Mesenchymal stem cell (in vitro differentiated cells and primary cell): ENCODE measurements around the gene FCER1G.
A peak's percentile ranks its signal among the peaks of the same experiment; 100 is the strongest.

Experiments used
- DNase-seq: peaks from one replicate; pipeline ENCODE4 v3.0.0-alpha.2; 2013
- H2AFZ ChIP-seq: one replicate; pipeline ENCODE4 v1.6.1; 2013; ENCODE audit warnings: low read depth, mild to moderate bottlenecking, control low read depth, inconsistent platforms, low read length, moderate library complexity
- H2AK5ac ChIP-seq: 2 replicates; pipeline ENCODE4 v1.6.1; 2013; ENCODE audit warnings: low read length, moderate library complexity, mild to moderate bottlenecking, inconsistent platforms; ENCODE audit not compliant: severe bottlenecking
- H2BK120ac ChIP-seq: one replicate; pipeline ENCODE4 v1.6.1; 2013; ENCODE audit warnings: low read depth, mild to moderate bottlenecking, inconsistent platforms, low read length, moderate library complexity
- H2BK12ac ChIP-seq, 2 experiments: one replicate each; pipeline ENCODE4 v1.6.1; 2013; ENCODE audit warnings: inconsistent platforms in 2 of 2, low read length in 2 of 2, mild to moderate bottlenecking in 2 of 2, moderate library complexity in 2 of 2, control low read depth in 1 of 2
- H2BK15ac ChIP-seq: one replicate; pipeline ENCODE4 v1.6.1; 2013; ENCODE audit warnings: mild to moderate bottlenecking, low read depth, inconsistent platforms; ENCODE audit not compliant: poor library complexity, severe bottlenecking
- H2BK5ac ChIP-seq: 2 replicates; pipeline ENCODE4 v1.6.1; 2013; ENCODE audit warnings: low read depth, mild to moderate bottlenecking, low read length, control low read depth, inconsistent platforms; ENCODE audit not compliant: poor library complexity, severe bottlenecking
- H3K14ac ChIP-seq, 2 experiments: one replicate each; pipeline ENCODE4 v1.6.1; 2013; ENCODE audit warnings: inconsistent platforms in 2 of 2, low read length in 2 of 2, control low read depth in 1 of 2, mild to moderate bottlenecking in 1 of 2, moderate library complexity in 1 of 2
- H3K18ac ChIP-seq, 2 experiments: one replicate each; pipeline ENCODE4 v1.6.1; 2013; ENCODE audit warnings: inconsistent platforms in 2 of 2, low read length in 2 of 2, control low read depth in 1 of 2, low read depth in 1 of 2, mild to moderate bottlenecking in 1 of 2
- H3K23ac ChIP-seq, 2 experiments: one replicate each; pipeline ENCODE4 v1.6.1; 2013; ENCODE audit warnings: inconsistent platforms in 2 of 2, low read length in 2 of 2, mild to moderate bottlenecking in 2 of 2, moderate library complexity in 2 of 2, control low read depth in 1 of 2
- H3K27ac ChIP-seq: 2 replicates; pipeline ENCODE4 v1.5.1; 2013; ENCODE audit warnings: mild to moderate bottlenecking, moderate library complexity, low read length, control low read depth, inconsistent platforms; ENCODE audit not compliant: poor library complexity, severe bottlenecking
- H3K27me3 ChIP-seq, 2 experiments: 2 replicates each; pipeline versions ENCODE4 v1.6.1 to v1.7.0; 2013; ENCODE audit warnings: low read length in 2 of 2, mild to moderate bottlenecking in 2 of 2, moderate library complexity in 2 of 2, control low read depth in 1 of 2, inconsistent platforms in 1 of 2; ENCODE audit not compliant: control insufficient read depth in 1 of 2, insufficient read depth in 1 of 2
- H3K36me3 ChIP-seq, 2 experiments: 2 replicates each; pipeline versions ENCODE4 v1.6.1 to v1.7.0; 2013; ENCODE audit warnings: low read length in 2 of 2, control low read depth in 1 of 2, inconsistent platforms in 1 of 2, low read depth in 1 of 2, mild to moderate bottlenecking in 1 of 2; ENCODE audit not compliant: insufficient read depth in 2 of 2, control insufficient read depth in 1 of 2
- H3K4ac ChIP-seq, 2 experiments: one replicate each; pipeline ENCODE4 v1.6.1; 2013; ENCODE audit warnings: inconsistent platforms in 2 of 2, low read length in 2 of 2, mild to moderate bottlenecking in 2 of 2, moderate library complexity in 2 of 2, control low read depth in 1 of 2, low read depth in 1 of 2
- H3K4me1 ChIP-seq: 2 replicates; pipeline ENCODE4 v1.6.1; 2013; ENCODE audit warnings: low read depth, low read length, control low read depth; ENCODE audit not compliant: control insufficient read depth, insufficient read depth
- H3K4me2 ChIP-seq: 2 replicates; pipeline ENCODE4 v1.6.1; 2013; ENCODE audit warnings: low read length, mild to moderate bottlenecking, inconsistent platforms; ENCODE audit not compliant: poor library complexity, severe bottlenecking
- H3K4me3 ChIP-seq, 2 experiments: 2 replicates each; pipeline versions ENCODE4 v1.5.1 to v1.7.0; 2013; ENCODE audit warnings: low read length in 2 of 2, mild to moderate bottlenecking in 2 of 2, control low read depth in 1 of 2, low read depth in 1 of 2; ENCODE audit not compliant: insufficient read depth in 1 of 2
- H3K79me1 ChIP-seq: replicated peaks from 2 replicates; pipeline ENCODE4 v1.6.1; 2013; ENCODE audit warnings: mild to moderate bottlenecking, control low read depth, low read length, inconsistent platforms; ENCODE audit not compliant: poor library complexity, severe bottlenecking
- H3K9ac ChIP-seq: 2 replicates; pipeline ENCODE4 v1.7.0; 2013; ENCODE audit warnings: mild to moderate bottlenecking, low read length, moderate library complexity
- H3K9me3 ChIP-seq: 2 replicates; pipeline ENCODE4 v1.7.0; 2013; ENCODE audit warnings: mild to moderate bottlenecking, low read length; ENCODE audit not compliant: control insufficient read depth
- H4K8ac ChIP-seq: one replicate; pipeline ENCODE4 v1.6.1; 2013; ENCODE audit warnings: inconsistent platforms, mild to moderate bottlenecking, low read length, moderate library complexity
- H4K91ac ChIP-seq: one replicate; pipeline ENCODE4 v1.6.1; 2013; ENCODE audit warnings: mild to moderate bottlenecking, low read length, inconsistent platforms
- WGBS: methylation state at CpG from one replicate; pipeline ENCODE4 v1.1.7; 2013; ENCODE audit warnings: mixed read lengths; 5-methylcytosine and 5-hydroxymethylcytosine counted together

FCER1G gene

GRCh38 chr1:161200421-161200991, 14.6 kb upstream of the FCER1G start:
- Histone ChIP-seq H3K23ac (no peak overlapping the region), H3K9me3 (no peaks in the 10 kb centered on the region), H3K18ac (no peak overlapping the region), H3K27me3 (no peaks in the 10 kb centered on the region), H3K79me1 (peaks cover 7% of the 10 kb centered on the region), H4K91ac (peak overlapping the region; percentile 0), H2BK120ac (peak overlapping the region; percentile 68), H2AK5ac (no peak overlapping the region), H4K8ac (peak overlapping the region; percentile 99), H3K27ac (no peak overlapping the region), H2BK12ac (peak overlapping the region in 1 of 2 experiments; percentile 57), H3K14ac (no peak overlapping the region), H3K9ac (peak overlapping the region; percentile 95), H2BK5ac (no peak overlapping the region), H3K36me3 (peaks cover 4 to 19% of the 10 kb centered on the region in 2 experiments), H3K4me3 (peak overlapping the region in 1 of 2 experiments; percentile 91), H3K4me2 (no peak overlapping the region), H3K4me1 (peaks cover 14% of the 10 kb centered on the region), H3K4ac (peak overlapping the region; percentile 47 to 56), H2BK15ac (peak overlapping the region; percentile 80), H2AFZ (no peak overlapping the region)
- DNase-seq = no peak
- WGBS = 74% methylated on average over 3 of the region's 5 CpGs

- peak overlapping the region; percentile 56 for H2BK15ac ChIP-seq
- peak overlapping the region; percentile 57 for H3K4me2 ChIP-seq
- H3K9me3 ChIP-seq = no peaks in the 10 kb centered on the region
- H3K4me3 ChIP-seq = peak overlapping the region in 1 of 2 experiments; percentile 91
- H4K8ac ChIP-seq = peak overlapping the region; percentile 99
- peak overlapping the region in 1 of 2 experiments; percentile 43 for H3K23ac ChIP-seq
- peak overlapping the region; percentile 94 to 99 for H3K4ac ChIP-seq
- peak overlapping the region; percentile 64 to 99 for H3K18ac ChIP-seq
- H3K79me1 ChIP-seq = peaks cover 7% of the 10 kb centered on the region
- DNase-seq = no peak
- H2BK120ac ChIP-seq = peak overlapping the region; percentile 68
- no peaks in the 10 kb centered on the region for H3K27me3 ChIP-seq
- H2BK5ac ChIP-seq = no peak overlapping the region
- H3K4me1 ChIP-seq = peaks cover 14% of the 10 kb centered on the region
- H3K36me3 ChIP-seq = peaks cover 4 to 19% of the 10 kb centered on the region in 2 experiments
- 93% methylated on average over 12 of the region's 13 CpGs for WGBS
- peak overlapping the region; percentile 95 for H3K9ac ChIP-seq
- H3K27ac ChIP-seq = no peak overlapping the region
- H4K91ac ChIP-seq = peak overlapping the region; percentile 73
- H3K14ac ChIP-seq = no peak overlapping the region
- H2BK12ac ChIP-seq = peak overlapping the region; percentile 57 to 85
- H2AFZ ChIP-seq = peak overlapping the region; percentile 97
- peak overlapping the region; percentile 66 for H2AK5ac ChIP-seq
Measured at GRCh38 chr1:161200992-161201835, 13.9 kb upstream of the FCER1G start.

GRCh38 chr1:161201836-161202712, 13.0 kb upstream of the FCER1G start, which contains the start of gene NDUFS2:
TSS of gene NDUFS2 (plus strand) at chr1:161202367. CDS start at chr1:161202386, 19 bp downstream.
- 3% methylated on average over 49 of the region's 53 CpGs for WGBS
- peak within 1 kb of the TSS; percentile 94 to 99 for H3K4ac ChIP-seq
- no peaks in the 10 kb centered on the region for H3K9me3 ChIP-seq
- H3K27ac ChIP-seq = peak within 1 kb of the TSS; percentile 78
- peaks cover 17% of the 10 kb centered on the region for H3K4me1 ChIP-seq
- peak within 1 kb of the TSS in 1 of 2 experiments; percentile 87 for H3K14ac ChIP-seq
- H3K4me3 ChIP-seq = peak within 1 kb of the TSS; percentile 79 to 91
- H3K23ac ChIP-seq = peak within 1 kb of the TSS; percentile 10 to 43
- peak; percentile 99 for DNase-seq
- H3K9ac ChIP-seq = peak within 1 kb of the TSS; percentile 95
- H2BK120ac ChIP-seq = peak within 1 kb of the TSS; percentile 95
- peak within 1 kb of the TSS; percentile 99 for H4K8ac ChIP-seq
- peak within 1 kb of the TSS; percentile 97 for H2AFZ ChIP-seq
- H3K4me2 ChIP-seq = peak within 1 kb of the TSS; percentile 57
- H2BK12ac ChIP-seq = peak within 1 kb of the TSS; percentile 75 to 85
- no peaks in the 10 kb centered on the region for H3K27me3 ChIP-seq
- peaks cover 10 to 27% of the 10 kb centered on the region in 2 experiments for H3K36me3 ChIP-seq
- H3K18ac ChIP-seq = peak within 1 kb of the TSS; percentile 93 to 99
- H4K91ac ChIP-seq = peak within 1 kb of the TSS; percentile 94
- H2BK15ac ChIP-seq = peak within 1 kb of the TSS; percentile 88
- H2BK5ac ChIP-seq = no peak within 1 kb of the TSS
- peak within 1 kb of the TSS; percentile 66 for H2AK5ac ChIP-seq
- peaks cover 12% of the 10 kb centered on the region for H3K79me1 ChIP-seq
